Endothelial cell of umbilical vein (primary cell): Measurements from ENCODE around the gene LGALS4. TPM values are rescaled to one million over a fixed set of nuclear protein-coding genes. Genes with fewer than 3 reads are reported as not detected.

Source experiments
- BruUV-seq: library from RNA; stranded (reverse); fragments of 400-500 nt; replicated peaks from 2 replicates; lab custom pipeline; 2021; lab: Mats Ljungman, UMichigan
- CTCF ChIA-PET: fragments of 300-600, 350-600 bp; sonication (Branson Sonifier 250); formaldehyde crosslinking; loops from one replicate; lab custom pipeline; 2021; ENCODE audit warnings: antibody characterized with exemption, inconsistent platforms; lab: Charles Lee
- POLR2A ChIA-PET: fragments of 300-600, 350-600 bp; sonication (Branson Sonifier 250); formaldehyde crosslinking; loops from one replicate; lab custom pipeline; 2021; ENCODE audit warnings: antibody characterized with exemption, inconsistent platforms; lab: Charles Lee
- DNase-seq: peaks from one replicate; pipeline ENCODE4 v3.0.0-alpha.2; 2011; ENCODE audit warnings: low read depth, low spot score
- FAIRE-seq: peaks from 2 replicates; lab custom pipeline; 2011; peaks lifted over from hg19 to GRCh38; lab: Jason Lieb, UNC
- H2AFZ ChIP-seq: 2 replicates; pipeline ENCODE4 v1.6.0; 2012; ENCODE audit warnings: low read depth, low read length, control low read depth, inconsistent platforms
- H3K27ac ChIP-seq: 2 replicates; pipeline ENCODE4 v1.5.1; 2011; ENCODE audit warnings: low read depth, mild to moderate bottlenecking, control low read depth, low read length, moderate library complexity; ENCODE audit not compliant: insufficient read depth
- H3K27me3 ChIP-seq, 2 experiments: 2 replicates each; pipeline versions ENCODE4 v1.6.0 to v1.6.1; 2011; ENCODE audit warnings: low read length in 2 of 2, mixed read lengths in 1 of 2; ENCODE audit not compliant: control insufficient read depth in 2 of 2, insufficient read depth in 2 of 2
- H3K36me3 ChIP-seq, 2 experiments: 2 replicates in 1 of 2; 3 replicates in 1 of 2; pipeline ENCODE4 v1.5.1; 2011; ENCODE audit warnings: low read length in 2 of 2, mild to moderate bottlenecking in 1 of 2, moderate library complexity in 1 of 2; ENCODE audit not compliant: control insufficient read depth in 2 of 2, insufficient read depth in 2 of 2; ENCODE audit errors: extremely low read depth in 1 of 2
- H3K4me1 ChIP-seq: 3 replicates; pipeline ENCODE4 v1.5.1; 2011; ENCODE audit warnings: mild to moderate bottlenecking, low read length; ENCODE audit not compliant: control insufficient read depth, insufficient read depth; ENCODE audit errors: extremely low read depth
- H3K4me2 ChIP-seq: 2 replicates; pipeline ENCODE4 v1.6.1; 2011; ENCODE audit warnings: low read length, control low read depth, mixed read lengths; ENCODE audit not compliant: insufficient read depth
- H3K4me3 ChIP-seq, 3 experiments: fragments of 200-600 bp in 1 of 3; sonication (generic), shearing (Covaris generic) in 1 of 3; replicated peaks in 1 of 3; 2 replicates each; pipeline ENCODE4 v1.5.1; 2011 to 2016; ENCODE audit warnings: control low read depth in 3 of 3, low read length in 3 of 3, mild to moderate bottlenecking in 2 of 3, inconsistent platforms in 1 of 3, low read depth in 1 of 3, moderate library complexity in 1 of 3; ENCODE audit not compliant: insufficient read depth in 1 of 3
- H3K79me2 ChIP-seq: 2 replicates; pipeline ENCODE4 v1.6.0; 2012; ENCODE audit warnings: low read length, inconsistent platforms; ENCODE audit not compliant: control insufficient read depth, insufficient read depth
- H3K9ac ChIP-seq: replicated peaks from 2 replicates; pipeline ENCODE3; 2011; ENCODE audit warnings: low read length, control low read depth; ENCODE audit not compliant: insufficient read depth; ENCODE audit errors: extremely low read depth
- H3K9me1 ChIP-seq: replicated peaks from 3 replicates; pipeline ENCODE4 v1.6.0; 2011; ENCODE audit warnings: mild to moderate bottlenecking, low read length; ENCODE audit not compliant: control insufficient read depth, insufficient read depth; ENCODE audit errors: extremely low read depth
- H3K9me3 ChIP-seq: replicated peaks from 2 replicates; pipeline ENCODE4 v1.5.1; 2012; ENCODE audit warnings: low read length, inconsistent platforms; ENCODE audit not compliant: control insufficient read depth, insufficient read depth
- H4K20me1 ChIP-seq: replicated peaks from 2 replicates; pipeline ENCODE3; 2011; ENCODE audit warnings: mild to moderate bottlenecking, low read length; ENCODE audit not compliant: control insufficient read depth, insufficient read depth; ENCODE audit errors: extremely low read depth
- MYC ChIP-seq: IDR thresholded peaks from one replicate; pipeline ENCODE4 v1.6.1; 2011; ENCODE audit warnings: mild to moderate bottlenecking, low read depth, low read length
- POLR2A ChIP-seq: IDR thresholded peaks from 2 replicates; pipeline ENCODE4 v1.6.1; 2012; ENCODE audit warnings: low read depth, mild to moderate bottlenecking, control low read depth, low read length
- POLR2AphosphoS5 ChIP-seq: IDR thresholded peaks from 2 replicates; pipeline ENCODE4 v1.6.1; 2012; ENCODE audit warnings: low read depth, mild to moderate bottlenecking, control low read depth, low read length, moderate library complexity; ENCODE audit not compliant: insufficient read depth
- dilution Hi-C: fragments of 300-500 bp; cut with MboI; formaldehyde crosslinking; loops from one replicate; pipeline ENCODE4 v1.15.0; 2019; ENCODE audit warnings: low sequenced_read_pairs; ENCODE audit not compliant: extremely low pct_ligation_motif_present
- intact Hi-C: fragments of 100-400 bp; cut with micrococcal nuclease; formaldehyde crosslinking; loops from one replicate; pipeline ENCODE4 v1.10.0; 2022
- polyA plus RNA-seq, 4 experiments: library from polyadenylated mRNA; depleted of rRNA in 3 of 4; stranded (reverse) in 3 of 4; unstranded in 1 of 4; fragments of >200 nt; gene quantifications; 2 replicates each; pipeline versions ENCODE4 v1.2.1 to v1.2.3, GENCODE V29; 2011 to 2012; ENCODE audit warnings: missing spikeins in 1 of 4
- total RNA-seq: library from RNA; stranded (reverse); gene quantifications from 2 replicates; pipeline ENCODE4 v1.2.3, GENCODE V29; 2021
- TF ChIP-seq, protein P1 (sequence below): IDR thresholded peaks from 2 replicates; pipeline ENCODE4 v1.6.1; 2011; ENCODE audit not compliant: insufficient read depth, insufficient read length

The LGALS4 gene
- total and polyA plus RNA-seq, 2 donors (not counting 3 experiments of a cell fraction or from before 2014, with no cell fraction given): 0.19 TPM; not detected in 1

DNA sequence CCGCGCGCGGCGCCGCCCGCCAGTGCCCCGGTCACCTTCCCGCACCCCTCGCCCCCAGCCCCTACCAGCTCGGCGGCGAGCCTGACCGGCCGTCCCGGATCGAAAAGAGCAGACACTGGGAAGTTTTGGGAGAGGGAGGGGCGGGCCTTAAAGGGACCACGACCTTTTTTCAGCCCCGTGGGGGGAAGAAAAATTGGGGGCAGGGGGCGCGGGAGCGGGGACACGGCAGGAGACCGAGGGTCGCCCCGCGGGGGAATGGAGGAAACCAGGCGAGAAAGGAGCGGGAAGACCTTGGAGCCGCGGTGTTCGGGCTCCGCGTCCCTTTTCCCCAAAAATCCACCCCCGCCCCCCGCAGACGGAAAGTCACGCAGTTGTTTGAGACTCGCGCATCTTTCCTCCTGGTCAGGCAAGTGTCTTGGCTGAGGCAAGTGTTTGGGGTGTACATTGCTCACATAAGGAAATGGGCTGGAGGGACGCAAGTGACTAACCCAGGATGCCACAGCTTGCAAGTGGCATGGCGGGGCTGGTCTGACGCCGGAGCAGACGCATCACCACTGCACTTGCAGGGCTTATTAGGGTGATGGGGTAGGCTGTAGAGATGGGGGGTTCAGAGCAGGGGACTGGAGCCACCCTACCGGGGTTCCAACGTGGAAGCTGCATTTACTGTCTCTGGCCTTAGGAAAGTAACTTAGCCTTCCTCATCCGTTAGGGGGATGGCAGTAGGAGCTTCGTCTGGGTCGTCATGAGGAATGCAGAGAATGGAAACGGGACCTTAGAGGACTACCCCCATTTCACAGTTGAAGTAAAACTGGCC, 39.7 kb upstream of the LGALS4 start:
- ChIA-PET POLR2A (interaction anchor here (0.6 to 0.9 kb wide), 2 partner anchors 47 to 81 kb away, joined by 3 read pairs; partner anchors contain the start of genes NFKBIB and SIRT2), CTCF (interaction anchor here (1.0 to 2.8 kb wide), 6 partner anchors 11 to 77 kb away, joined by 3 to 19 read pairs (median 9); partner anchors contain the start of genes MRPS12, NFKBIB and SARS2)
- peak overlapping the region; percentile 78 for H3K27ac ChIP-seq
- FAIRE-seq: peak; percentile 69
- peak overlapping the region; percentile 91 for H3K4me2 ChIP-seq
- intact Hi-C loops (loop anchor here (1.0 to 10.0 kb wide), 2 partner anchors 10 to 208 kb away; partner anchors contain the start of gene ACTN4), dilution Hi-C loops (no loop called here)
- H3K9ac ChIP-seq: peak overlapping the region; percentile 82
- H3K4me1 ChIP-seq: peaks cover 30% of the 10 kb centered on the region
- TF ChIP-seq POLR2AphosphoS5 (no peak), MYC (no peak), POLR2A (peak; percentile 3)
- TF ChIP-seq, protein P1, sequence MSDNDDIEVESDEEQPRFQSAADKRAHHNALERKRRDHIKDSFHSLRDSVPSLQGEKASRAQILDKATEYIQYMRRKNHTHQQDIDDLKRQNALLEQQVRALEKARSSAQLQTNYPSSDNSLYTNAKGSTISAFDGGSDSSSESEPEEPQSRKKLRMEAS: no peak
- peaks cover under 1% of the 10 kb centered on the region in 2 experiments for H3K36me3 ChIP-seq
- peak; percentile 51 for DNase-seq
- H4K20me1 ChIP-seq: no peaks in the 10 kb centered on the region
- H3K27me3 ChIP-seq: no peaks in the 10 kb centered on the region
- peak overlapping the region; percentile 85 for H2AFZ ChIP-seq
- no peaks in the 10 kb centered on the region for H3K9me1 ChIP-seq
- peaks cover 17% of the 10 kb centered on the region for H3K79me2 ChIP-seq
- H3K4me3 ChIP-seq: peak overlapping the region; percentile 73 to 78 (median 78)
- BruUV-seq: TSS peak; percentile 13
- H3K9me3 ChIP-seq: no peaks in the 10 kb centered on the region
